Transverse colon (tissue), 4 donors: Measurements from ENCODE around the gene NFIC. TPM values are rescaled to one million over a fixed set of nuclear protein-coding genes. Genes with fewer than 3 reads are reported as not detected.
A peak's percentile ranks its signal among the peaks of the same experiment; 100 is the strongest.

Source experiments
- DNase-seq: peaks from one replicate; pipeline ENCODE4 v3.0.0-alpha.2; 2019
- H3K27ac ChIP-seq, 4 donors: fragments of 200-600 bp; sonication (generic); 2 replicates each; pipeline ENCODE4 v1.5.1; 2016 to 2018; ENCODE audit warnings: inconsistent platforms in 4 of 4
- H3K27me3 ChIP-seq: fragments of 200-600 bp; sonication (generic); 2 replicates; pipeline ENCODE4 v1.5.1; 2017; ENCODE audit warnings: inconsistent platforms
- H3K36me3 ChIP-seq, 4 donors: fragments of 200-600 bp; sonication (generic); 2 replicates each; pipeline ENCODE4 v1.5.1; 2017 to 2019; ENCODE audit warnings: inconsistent platforms in 4 of 4
- H3K4me1 ChIP-seq, 4 donors: fragments of 200-600 bp; sonication (generic); 2 replicates each; pipeline ENCODE4 v1.5.1; 2017 to 2020; ENCODE audit warnings: inconsistent platforms in 4 of 4
- H3K4me3 ChIP-seq, 4 donors: fragments of 200-600 bp; sonication (generic); 1 replicate in 1 of 4; 2 replicates in 3 of 4; pipeline versions ENCODE4 v1.5.1 to v1.6.1; 2017 to 2019; ENCODE audit warnings: inconsistent platforms in 4 of 4
- H3K9me3 ChIP-seq, 2 donors: fragments of 200-600 bp; sonication (generic); 2 replicates each; pipeline ENCODE4 v1.5.1; 2017 to 2019; ENCODE audit warnings: inconsistent platforms in 2 of 2
- EP300 ChIP-seq: sonication (generic); formaldehyde crosslinking; IDR thresholded peaks from one replicate; pipeline ENCODE4 v1.6.1; 2017; ENCODE audit warnings: antibody characterized with exemption, low read depth
- POLR2A ChIP-seq: fragments of 450-650 bp; IDR thresholded peaks from one replicate; pipeline ENCODE4 v1.6.1; 2016; ENCODE audit warnings: antibody characterized with exemption, mild to moderate bottlenecking, moderate library complexity
- POLR2AphosphoS5 ChIP-seq, 3 donors: sonication (generic); formaldehyde crosslinking; IDR thresholded peaks; one replicate each; pipeline ENCODE4 v1.6.1; 2016; ENCODE audit warnings: antibody characterized with exemption in 3 of 3
- WGBS, 2 donors: methylation state at CpG; one replicate each; pipeline ENCODE4 v1.1.5; 2018; ENCODE audit warnings: low coverage in 1 of 2; 5-methylcytosine and 5-hydroxymethylcytosine counted together
- in situ Hi-C, 4 donors: fragments of 200-750 bp; cut with MboI; loops; one replicate each; pipeline versions ENCODE4 v1.15.0 to v1.15.1; 2017; ENCODE audit warnings: low sequenced_read_pairs in 3 of 4, low pct_ligation_motif_present in 1 of 4, low pct_unique_long_range_greater_than_20kb in 1 of 4
- intact Hi-C: fragments of 100-400 bp; cut with DNase I; formaldehyde crosslinking; loops from one replicate; pipeline ENCODE4 v1.15.1; 2023; ENCODE audit warnings: low total_unique reads
- total RNA-seq, 4 donors: library from RNA; depleted of rRNA; stranded (reverse); fragments of >200 nt; gene quantifications; one replicate each; pipeline ENCODE4 v1.1.0, GENCODE V29; 2016
- TF ChIP-seq, protein P1 (sequence below), 5 experiments: fragments of 200-600 bp in 3 of 5; fragments of 450-650 bp in 2 of 5; sonication (generic) in 3 of 5; IDR thresholded peaks; 1 replicate in 2 of 5; 2 replicates in 3 of 5; pipeline ENCODE4 v1.5.1; 2016 to 2017; ENCODE audit warnings: antibody characterized with exemption in 5 of 5, inconsistent platforms in 3 of 5, mild to moderate bottlenecking in 2 of 5, moderate library complexity in 1 of 5

NFIC gene
- total RNA-seq, 4 donors from 2014 or later: 39.9 to 145 (median 68.1) TPM

DNA sequence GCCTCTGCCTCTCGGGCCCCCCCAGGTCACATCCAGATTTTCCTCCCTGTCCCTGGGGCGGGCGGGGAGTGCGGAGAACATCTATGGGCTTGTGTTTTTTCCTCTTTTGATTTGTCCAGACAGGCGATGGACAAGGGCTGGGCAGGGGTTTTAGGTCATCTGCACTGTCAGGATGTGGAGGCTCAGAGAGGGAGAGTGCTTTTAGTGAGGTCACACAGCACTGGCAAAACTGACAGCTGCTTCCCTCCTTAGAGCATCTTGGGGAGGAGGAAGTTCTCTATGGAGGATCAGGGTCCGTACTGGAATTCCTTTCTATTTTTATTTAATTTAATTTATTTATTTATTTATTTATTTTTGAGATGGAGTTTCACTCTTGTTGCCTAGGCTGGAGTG, 38.9 kb downstream of the NFIC start:
- intact Hi-C loops: loop anchor here (2.0 kb wide), 1 partner anchor 38 kb away; the partner anchor contains the start of gene NFIC
- peak overlapping the region in 2 of 4 donors; percentile 24 to 43 for H3K4me3 ChIP-seq
- no peak for DNase-seq
- no peaks in the 10 kb centered on the region for H3K27me3 ChIP-seq
- peaks cover 0 to 47% (median 26%) of the 10 kb centered on the region in 4 donors for H3K4me1 ChIP-seq
- TF ChIP-seq POLR2A (no peak), EP300 (no peak), POLR2AphosphoS5 (IDR thresholded peaks at IDR 0.05) (no peak)
- TF ChIP-seq, protein P1, sequence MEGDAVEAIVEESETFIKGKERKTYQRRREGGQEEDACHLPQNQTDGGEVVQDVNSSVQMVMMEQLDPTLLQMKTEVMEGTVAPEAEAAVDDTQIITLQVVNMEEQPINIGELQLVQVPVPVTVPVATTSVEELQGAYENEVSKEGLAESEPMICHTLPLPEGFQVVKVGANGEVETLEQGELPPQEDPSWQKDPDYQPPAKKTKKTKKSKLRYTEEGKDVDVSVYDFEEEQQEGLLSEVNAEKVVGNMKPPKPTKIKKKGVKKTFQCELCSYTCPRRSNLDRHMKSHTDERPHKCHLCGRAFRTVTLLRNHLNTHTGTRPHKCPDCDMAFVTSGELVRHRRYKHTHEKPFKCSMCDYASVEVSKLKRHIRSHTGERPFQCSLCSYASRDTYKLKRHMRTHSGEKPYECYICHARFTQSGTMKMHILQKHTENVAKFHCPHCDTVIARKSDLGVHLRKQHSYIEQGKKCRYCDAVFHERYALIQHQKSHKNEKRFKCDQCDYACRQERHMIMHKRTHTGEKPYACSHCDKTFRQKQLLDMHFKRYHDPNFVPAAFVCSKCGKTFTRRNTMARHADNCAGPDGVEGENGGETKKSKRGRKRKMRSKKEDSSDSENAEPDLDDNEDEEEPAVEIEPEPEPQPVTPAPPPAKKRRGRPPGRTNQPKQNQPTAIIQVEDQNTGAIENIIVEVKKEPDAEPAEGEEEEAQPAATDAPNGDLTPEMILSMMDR (IDR thresholded peaks at IDR 0.05): no peak
- WGBS, 2 donors: 50 to 74% methylated on average over 1 to 6 of the region's 6 CpGs
- peak overlapping the region; percentile 96 to 100 (median 98) for H3K27ac ChIP-seq
- H3K9me3 ChIP-seq: no peaks in the 10 kb centered on the region
- no peaks in the 10 kb centered on the region for H3K36me3 ChIP-seq
- in situ Hi-C loops: no loop called here

DNA sequence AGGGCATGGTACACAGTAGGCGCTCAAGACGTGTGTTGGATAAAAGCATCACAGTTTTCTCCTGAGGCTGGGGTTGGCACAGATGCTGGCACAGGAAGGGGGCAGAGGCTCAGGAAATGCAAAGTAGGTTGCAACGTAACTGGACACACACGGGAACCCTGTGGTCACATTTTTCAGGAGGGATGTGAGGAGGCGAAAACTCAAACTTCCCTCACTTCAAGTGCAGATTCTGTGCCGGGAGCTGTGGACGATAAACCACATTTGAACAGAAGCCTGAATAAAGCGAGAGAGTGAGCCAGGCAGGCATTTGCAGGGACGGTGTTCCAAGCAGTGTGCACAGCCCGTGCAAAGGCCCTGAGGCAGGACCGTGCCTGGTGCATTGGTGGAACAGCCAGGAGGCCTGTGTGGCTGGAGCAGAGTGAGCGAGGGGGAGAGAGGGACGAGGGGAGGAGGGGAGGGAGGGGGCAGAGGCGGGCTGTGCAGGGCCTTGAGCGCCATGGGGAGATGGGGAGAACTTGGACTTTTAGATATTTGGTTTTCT, 40.3 kb downstream of the NFIC start:
- H3K4me1 ChIP-seq: peaks cover 0 to 47% (median 26%) of the 10 kb centered on the region in 4 donors
- H3K27ac ChIP-seq: peak overlapping the region; percentile 96 to 100 (median 98)
- in situ Hi-C loops (no loop called here), intact Hi-C loops (no loop called here)
- DNase-seq: no peak
- no peaks in the 10 kb centered on the region for H3K36me3 ChIP-seq
- whole genome bisulfite sequencing, 2 donors: 75 to 79% methylated on average over 4 to 15 of the region's 15 CpGs
- no peak overlapping the region for H3K4me3 ChIP-seq
- H3K27me3 ChIP-seq: no peaks in the 10 kb centered on the region
- no peak for TF ChIP-seq POLR2A
- no peak for TF ChIP-seq POLR2AphosphoS5 (IDR thresholded peaks at IDR 0.05)
- TF ChIP-seq, protein P1 (IDR thresholded peaks at IDR 0.05): no peak
- no peak for TF ChIP-seq EP300
- H3K9me3 ChIP-seq: no peaks in the 10 kb centered on the region

DNA sequence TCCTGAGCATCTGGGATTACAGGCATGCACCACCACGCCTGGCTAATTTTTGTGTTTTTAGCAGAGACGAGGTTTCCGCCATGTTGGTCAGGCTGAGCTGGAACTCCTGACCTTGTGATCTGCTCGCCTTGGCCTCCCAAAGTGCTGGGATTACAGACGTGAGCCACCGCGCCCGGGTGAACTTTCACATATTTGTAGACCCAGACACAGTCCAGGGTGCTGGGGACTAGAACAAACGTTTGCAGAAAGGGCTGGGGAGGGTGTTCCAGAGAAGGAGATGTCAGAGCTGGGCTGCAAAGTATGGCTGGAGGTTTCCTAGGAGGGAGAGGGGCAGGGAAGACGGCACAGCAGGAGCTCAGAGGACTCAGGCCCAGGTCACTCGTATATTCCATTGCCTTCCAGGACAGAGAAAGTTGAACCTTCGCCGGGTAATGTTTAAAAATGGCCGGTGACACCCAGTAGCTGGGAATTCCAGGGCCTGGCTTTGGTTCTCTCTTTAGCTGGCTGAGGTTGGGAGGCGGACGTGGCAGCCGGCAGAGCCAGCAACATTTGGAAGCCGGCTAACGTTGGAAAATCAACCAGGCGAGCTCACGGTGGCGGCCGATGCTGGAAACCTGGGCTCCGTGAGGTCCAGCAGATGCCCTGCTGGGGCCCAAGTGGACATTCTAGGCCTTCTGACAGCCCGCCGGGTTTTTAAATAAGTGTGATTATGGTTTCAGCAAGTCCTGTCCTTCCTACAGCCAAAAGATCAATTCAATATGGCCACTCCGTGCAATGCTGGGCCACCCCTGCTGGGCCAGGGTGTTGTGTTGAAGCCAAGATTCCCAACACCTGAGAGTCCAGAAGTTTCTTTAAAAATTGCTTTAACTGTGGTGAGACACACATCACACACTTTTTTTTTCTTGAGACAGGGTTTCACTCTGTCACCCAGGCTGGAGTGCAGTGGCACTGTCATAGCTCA, 41.5 kb downstream of the NFIC start:
- Histone ChIP-seq H3K27me3 (no peaks in the 10 kb centered on the region), H3K27ac (peak overlapping the region; percentile 96 to 100 (median 98)), H3K9me3 (no peaks in the 10 kb centered on the region), H3K4me3 (peak overlapping the region in 1 of 4 donors; percentile 22), H3K36me3 (no peaks in the 10 kb centered on the region), H3K4me1 (peaks cover 0 to 55% (median 26%) of the 10 kb centered on the region in 4 donors)
- 52 to 55% methylated on average over 10 to 27 of the region's 27 CpGs for WGBS, 2 donors
- in situ Hi-C loops (no loop called here), intact Hi-C loops (loop anchor here (2.0 kb wide), 1 partner anchor 21 kb away; no protein-coding TSS in a partner anchor)
- DNase-seq: no peak
- TF ChIP-seq POLR2A (peak; percentile 17), EP300 (no peak)
- TF ChIP-seq, protein P1 (IDR thresholded peaks at IDR 0.05): no peak

DNA sequence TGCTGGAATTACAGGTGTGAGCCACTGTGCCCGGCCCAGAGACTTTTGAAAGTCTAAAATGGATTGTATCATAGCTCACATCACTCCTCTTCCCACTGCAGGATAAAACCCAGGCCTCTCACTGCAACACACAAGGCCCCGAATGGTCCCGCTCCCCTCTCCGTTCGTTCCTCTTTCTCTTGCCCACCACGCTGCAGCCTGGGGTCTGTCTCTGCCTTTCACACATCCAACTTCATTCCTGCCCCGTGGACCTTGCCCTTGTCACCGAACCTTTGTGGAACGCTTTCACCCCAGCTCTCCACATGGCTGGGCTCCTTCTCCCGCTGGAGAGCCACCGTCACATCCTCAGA, 42.6 kb downstream of the NFIC start:
- Histone ChIP-seq H3K36me3 (no peaks in the 10 kb centered on the region), H3K9me3 (no peaks in the 10 kb centered on the region), H3K27me3 (no peaks in the 10 kb centered on the region), H3K4me3 (peak overlapping the region in 1 of 4 donors; percentile 17), H3K4me1 (peaks cover 0 to 52% (median 22%) of the 10 kb centered on the region in 4 donors), H3K27ac (peak overlapping the region; percentile 96 to 100 (median 98))
- in situ Hi-C loops (no loop called here), intact Hi-C loops (loop anchor here (2.0 kb wide), 1 partner anchor 20 kb away; no protein-coding TSS in a partner anchor)
- TF ChIP-seq, protein P1 (IDR thresholded peaks at IDR 0.05): no peak
- TF ChIP-seq EP300 (no peak), POLR2A (no peak), POLR2AphosphoS5 (IDR thresholded peaks at IDR 0.05) (no peak)
- WGBS, 2 donors: 82 to 100% methylated on average over 3 to 11 of the region's 11 CpGs
- no peak for DNase-seq
